ENCODE results near the gene LAMA3.

DNA sequence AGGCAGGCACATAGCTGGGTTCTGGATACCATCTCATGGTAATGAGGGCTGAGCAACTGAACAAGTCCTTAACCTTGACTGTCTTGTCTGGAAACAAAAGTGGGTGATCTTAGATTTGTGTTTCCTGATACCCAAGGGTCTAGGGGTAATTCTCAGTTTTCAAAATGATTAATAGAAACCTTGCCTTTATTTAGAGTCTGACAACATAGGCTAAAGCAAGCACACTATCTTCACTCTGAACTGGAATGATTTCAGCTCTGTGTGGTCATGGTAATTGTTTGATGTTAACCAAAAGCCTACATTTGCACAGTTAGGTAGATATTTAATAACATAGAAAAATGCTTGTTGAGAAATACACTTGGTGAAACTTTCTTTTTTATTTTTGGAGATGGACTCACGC is 6.8 kb upstream of the LAMA3 start:
- TF ChIP-seq, protein P1, sequence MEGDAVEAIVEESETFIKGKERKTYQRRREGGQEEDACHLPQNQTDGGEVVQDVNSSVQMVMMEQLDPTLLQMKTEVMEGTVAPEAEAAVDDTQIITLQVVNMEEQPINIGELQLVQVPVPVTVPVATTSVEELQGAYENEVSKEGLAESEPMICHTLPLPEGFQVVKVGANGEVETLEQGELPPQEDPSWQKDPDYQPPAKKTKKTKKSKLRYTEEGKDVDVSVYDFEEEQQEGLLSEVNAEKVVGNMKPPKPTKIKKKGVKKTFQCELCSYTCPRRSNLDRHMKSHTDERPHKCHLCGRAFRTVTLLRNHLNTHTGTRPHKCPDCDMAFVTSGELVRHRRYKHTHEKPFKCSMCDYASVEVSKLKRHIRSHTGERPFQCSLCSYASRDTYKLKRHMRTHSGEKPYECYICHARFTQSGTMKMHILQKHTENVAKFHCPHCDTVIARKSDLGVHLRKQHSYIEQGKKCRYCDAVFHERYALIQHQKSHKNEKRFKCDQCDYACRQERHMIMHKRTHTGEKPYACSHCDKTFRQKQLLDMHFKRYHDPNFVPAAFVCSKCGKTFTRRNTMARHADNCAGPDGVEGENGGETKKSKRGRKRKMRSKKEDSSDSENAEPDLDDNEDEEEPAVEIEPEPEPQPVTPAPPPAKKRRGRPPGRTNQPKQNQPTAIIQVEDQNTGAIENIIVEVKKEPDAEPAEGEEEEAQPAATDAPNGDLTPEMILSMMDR (IDR thresholded peaks at IDR 0.05), result no peak
- TF ChIP-seq POLR2A (IDR thresholded peaks at IDR 0.05), result no peak

Measured in tibial nerve (tissue), 3 donors.